Endodermal cell (in vitro differentiated cells): ENCODE data around the gene RPS6KC1. TPM values are rescaled to one million over a fixed set of nuclear protein-coding genes. Genes with fewer than 3 reads are reported as not detected.
"Not testable (repeated sequence)": the region's sequence is repeated elsewhere in the genome, so short reads cannot be mapped to it uniquely, and the experiment has no call there.

Source experiments
- DNase-seq: peaks from one replicate; pipeline ENCODE4 v3.0.0-alpha.2; 2017
- H3K27ac ChIP-seq: 2 replicates; pipeline ENCODE4 v1.5.1; 2013; ENCODE audit warnings: mild to moderate bottlenecking, low read depth, low read length, moderate library complexity
- H3K27me3 ChIP-seq: 2 replicates; pipeline ENCODE4 v1.6.1; 2013; ENCODE audit warnings: mild to moderate bottlenecking, low read length, moderate library complexity; ENCODE audit not compliant: insufficient read depth, control insufficient read depth, poor library complexity, severe bottlenecking
- H3K36me3 ChIP-seq: 2 replicates; pipeline ENCODE4 v1.7.0; 2013; ENCODE audit warnings: mild to moderate bottlenecking, low read length, moderate library complexity; ENCODE audit not compliant: control insufficient read depth, insufficient read depth
- H3K4me1 ChIP-seq: one replicate; pipeline ENCODE4 v1.7.0; 2013; ENCODE audit warnings: low read length; ENCODE audit not compliant: control insufficient read depth, insufficient read depth
- H3K4me3 ChIP-seq: 2 replicates; pipeline ENCODE4 v1.5.1; 2013; ENCODE audit warnings: mild to moderate bottlenecking, low read length, moderate library complexity
- H3K9ac ChIP-seq: 2 replicates; pipeline ENCODE4 v1.6.1; 2013; ENCODE audit warnings: mild to moderate bottlenecking, low read length, moderate library complexity; ENCODE audit not compliant: poor library complexity, severe bottlenecking; ENCODE audit errors: extremely low read depth
- H3K9me3 ChIP-seq: 2 replicates; pipeline ENCODE4 v1.6.1; 2013; ENCODE audit warnings: mild to moderate bottlenecking, low read length, moderate library complexity; ENCODE audit not compliant: control insufficient read depth
- H3K27ac Mint-ChIP-seq: 2 replicates; pipeline ENCODE4 v1.8.0; 2020; ENCODE audit warnings: mixed read lengths
- H3K27me3 Mint-ChIP-seq: 2 replicates; pipeline ENCODE4 v1.8.0; 2021; ENCODE audit warnings: mild to moderate bottlenecking, mixed read lengths; ENCODE audit not compliant: insufficient read depth
- H3K36me3 Mint-ChIP-seq: 2 replicates; pipeline ENCODE4 v1.8.0; 2020; ENCODE audit warnings: low read depth, mixed read lengths
- H3K4me1 Mint-ChIP-seq: 2 replicates; pipeline ENCODE4 v1.8.0; 2020; ENCODE audit warnings: mixed read lengths
- H3K4me3 Mint-ChIP-seq: 2 replicates; pipeline ENCODE4 v1.8.0; 2020; ENCODE audit warnings: mild to moderate bottlenecking, moderate library complexity, mixed read lengths
- H3K9me3 Mint-ChIP-seq: 2 replicates; pipeline ENCODE4 v1.8.0; 2020; ENCODE audit warnings: mild to moderate bottlenecking, mixed read lengths
- CTCF ChIP-seq: fragments of 200-600 bp; sonication (generic); conservative IDR thresholded peaks from 2 replicates; pipeline ENCODE4 v1.5.0; 2021; ENCODE audit warnings: antibody characterized with exemption, mild to moderate bottlenecking
- WGBS, 2 experiments: methylation state at CpG; one replicate each; pipeline versions ENCODE4 v1.1.5 to v1.1.7; 2013; ENCODE audit warnings: missing lambda C conversion rate in 2 of 2, mixed read lengths in 1 of 2; ENCODE audit not compliant: insufficient coverage in 1 of 2, insufficient read length in 1 of 2; 5-methylcytosine and 5-hydroxymethylcytosine counted together
- total RNA-seq, 2 donors: library from RNA; stranded (reverse); fragmentation: NEBNext Ultra II Directional in 1 of 2; extraction: Animal tissue kit (Norgen Biotek cat#: 25700) in 1 of 2; gene quantifications; 2 replicates in 1 of 2; 3 replicates in 1 of 2; pipeline ENCODE4 v1.2.1, GENCODE V29; 2021

RPS6KC1 gene
- total RNA-seq, 2 donors from 2014 or later: 31.4 to 36.3 TPM

GRCh38 chr1:213110349-213111300 lies 59.6 kb downstream of the RPS6KC1 start:
- no peak overlapping the region for H3K4me3 Mint-ChIP-seq
- H3K27ac Mint-ChIP-seq: no peak overlapping the region
- peaks cover 8% of the 10 kb centered on the region for H3K4me1 Mint-ChIP-seq
- TF ChIP-seq CTCF: no peak
- Histone ChIP-seq H3K36me3 (peaks cover 19% of the 10 kb centered on the region), H3K27me3 (no peaks in the 10 kb centered on the region), H3K4me3 (no peak overlapping the region), H3K9ac (no peak overlapping the region), H3K27ac (no peak overlapping the region), H3K9me3 (peaks cover 15% of the 10 kb centered on the region), H3K4me1 (no peaks in the 10 kb centered on the region)
- WGBS, 2 experiments: 74 to 84% methylated on average over 4 of the region's 4 CpGs
- no peaks in the 10 kb centered on the region for H3K27me3 Mint-ChIP-seq
- peaks cover 25% of the 10 kb centered on the region for H3K36me3 Mint-ChIP-seq
- no peak for DNase-seq
- H3K9me3 Mint-ChIP-seq: peaks cover 5% of the 10 kb centered on the region

GRCh38 chr1:213111502-213111901 lies 60.5 kb downstream of the RPS6KC1 start:
- Histone ChIP-seq H3K9me3 (peaks cover 9% of the 10 kb centered on the region), H3K4me3 (no peak overlapping the region), H3K9ac (no peak overlapping the region), H3K4me1 (no peaks in the 10 kb centered on the region), H3K27ac (no peak overlapping the region), H3K36me3 (peaks cover 11% of the 10 kb centered on the region), H3K27me3 (no peaks in the 10 kb centered on the region)
- Mint-ChIP-seq H3K4me3 (no peak overlapping the region), H3K36me3 (peaks cover 20% of the 10 kb centered on the region), H3K27ac (no peak overlapping the region), H3K9me3 (peaks cover 6% of the 10 kb centered on the region), H3K27me3 (no peaks in the 10 kb centered on the region), H3K4me1 (peaks cover 8% of the 10 kb centered on the region)
- DNase-seq: no peak
- WGBS, 2 experiments: 100% methylated on average over 2 of the region's 2 CpGs; no CpG with 5 or more reads in 1 of the 2 experiments
- TF ChIP-seq CTCF: no peak

- H3K27me3 Mint-ChIP-seq, H3K4me1 ChIP-seq, H3K27ac ChIP-seq, H3K27ac Mint-ChIP-seq, H3K9me3 Mint-ChIP-seq, H3K9me3 ChIP-seq, H3K27me3 ChIP-seq, H3K4me3 ChIP-seq, H3K36me3 ChIP-seq, H3K4me1 Mint-ChIP-seq, DNase-seq, H3K4me3 Mint-ChIP-seq, H3K9ac ChIP-seq: not testable (repeated sequence)
- peaks cover 15% of the 10 kb centered on the region for H3K36me3 Mint-ChIP-seq
- 92% methylated on average over 3 of the region's 3 CpGs; no CpG with 5 or more reads in 1 of the 2 experiments for WGBS, 2 experiments
Measured at GRCh38 chr1:213112723-213113122, 61.7 kb downstream of the RPS6KC1 start.

- not testable (repeated sequence) for H3K9me3 Mint-ChIP-seq, H3K9me3 ChIP-seq, H3K4me3 ChIP-seq, H3K36me3 ChIP-seq, H3K9ac ChIP-seq, H3K4me1 ChIP-seq, H3K27me3 Mint-ChIP-seq, DNase-seq, H3K27ac Mint-ChIP-seq, H3K4me3 Mint-ChIP-seq, H3K27me3 ChIP-seq, H3K27ac ChIP-seq
- H3K4me1 Mint-ChIP-seq: peaks cover 11% of the 10 kb centered on the region
- H3K36me3 Mint-ChIP-seq: peaks cover 13% of the 10 kb centered on the region
- WGBS, 2 experiments: 83 to 94% methylated on average over 1 to 4 of the region's 4 CpGs
Measured at GRCh38 chr1:213117699-213118180, 66.7 kb downstream of the RPS6KC1 start.
